Measurements from ENCODE around the gene HAUS7. TPM values are rescaled to one million over a fixed set of nuclear protein-coding genes. Genes with fewer than 3 reads are reported as not detected.

The HAUS7 gene
- total RNA-seq, 4 donors from 2014 or later = 8.2 to 156 (median 16.0) TPM

DNA sequence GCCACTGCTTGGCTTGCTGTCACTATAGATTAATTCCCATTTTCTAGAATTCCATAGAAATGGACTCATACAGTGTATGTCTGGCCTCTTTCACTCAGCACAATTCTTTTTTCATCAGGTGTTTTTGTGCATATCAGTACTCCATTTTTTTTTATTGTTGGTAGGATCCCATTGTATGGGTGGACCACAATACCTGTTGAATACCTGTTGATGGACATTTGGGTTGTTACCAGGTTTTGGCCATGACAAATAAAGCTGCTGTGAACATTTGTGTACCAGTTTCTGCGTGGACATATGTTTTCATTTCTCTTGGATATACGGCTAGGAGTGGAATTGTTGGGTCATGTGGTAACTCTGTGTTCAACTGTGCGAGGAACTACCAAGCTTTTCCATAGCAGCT lies 44.2 kb downstream of the HAUS7 start:
- no peak overlapping the region for H3K27ac ChIP-seq
- DNase-seq = no peak
- H3K27me3 ChIP-seq = no peaks in the 10 kb centered on the region
- no peak overlapping the region for H3K4me3 ChIP-seq
- H3K36me3 ChIP-seq = no peaks in the 10 kb centered on the region
- H3K4me1 ChIP-seq = no peaks in the 10 kb centered on the region
- peaks cover 0 to 5% (median 0%) of the 10 kb centered on the region in 4 donors for H3K9me3 ChIP-seq
- TF ChIP-seq POLR2A (IDR thresholded peaks at IDR 0.05) = no peak
- no peak for TF ChIP-seq CTCF (IDR thresholded peaks at IDR 0.05)

- TF ChIP-seq CTCF (IDR thresholded peaks at IDR 0.05) (no peak), POLR2A (IDR thresholded peaks at IDR 0.05) (no peak)
- Histone ChIP-seq H3K27me3 (no peaks in the 10 kb centered on the region), H3K4me1 (no peaks in the 10 kb centered on the region), H3K4me3 (no peak overlapping the region), H3K27ac (no peak overlapping the region), H3K36me3 (no peaks in the 10 kb centered on the region), H3K9me3 (no peaks in the 10 kb centered on the region)
- DNase-seq = peak in 1 of 3 donors; percentile 38
These were observed 46.7 kb downstream of the HAUS7 start for GRCh38 chrX:153423652-153424051.

DNA sequence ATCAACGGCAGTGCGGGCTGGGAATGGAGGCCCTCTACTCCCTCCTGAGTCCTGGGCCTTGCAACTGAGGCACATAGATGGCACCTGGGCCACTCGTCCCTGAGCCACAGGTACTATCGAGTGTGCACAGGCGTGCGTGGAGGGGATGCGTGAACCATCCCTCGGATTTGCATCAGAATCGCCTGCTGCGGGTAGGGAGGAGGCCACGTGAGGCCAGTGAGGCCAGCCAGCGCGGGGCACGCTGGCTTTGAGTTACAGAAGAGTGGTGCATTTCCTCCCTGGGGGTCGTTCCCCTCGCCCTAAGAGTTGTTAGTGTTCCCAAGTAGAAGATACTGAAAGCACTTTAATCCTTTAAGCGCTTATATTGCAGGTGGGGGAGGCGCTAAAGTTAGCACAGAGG lies 48.5 kb downstream of the HAUS7 start:
- H3K27ac ChIP-seq = no peak overlapping the region
- H3K27me3 ChIP-seq = no peaks in the 10 kb centered on the region
- no peak overlapping the region for H3K4me3 ChIP-seq
- H3K9me3 ChIP-seq = no peaks in the 10 kb centered on the region
- no peaks in the 10 kb centered on the region for H3K36me3 ChIP-seq
- H3K4me1 ChIP-seq = no peaks in the 10 kb centered on the region
- TF ChIP-seq CTCF (IDR thresholded peaks at IDR 0.05) (no peak), POLR2A (IDR thresholded peaks at IDR 0.05) (no peak)
- peak in 1 of 3 donors; percentile 28 for DNase-seq

GRCh38 chrX:153420851-153421599 lies 49.4 kb downstream of the HAUS7 start:
- peak in 1 of 3 donors; percentile 29 for DNase-seq

DNA sequence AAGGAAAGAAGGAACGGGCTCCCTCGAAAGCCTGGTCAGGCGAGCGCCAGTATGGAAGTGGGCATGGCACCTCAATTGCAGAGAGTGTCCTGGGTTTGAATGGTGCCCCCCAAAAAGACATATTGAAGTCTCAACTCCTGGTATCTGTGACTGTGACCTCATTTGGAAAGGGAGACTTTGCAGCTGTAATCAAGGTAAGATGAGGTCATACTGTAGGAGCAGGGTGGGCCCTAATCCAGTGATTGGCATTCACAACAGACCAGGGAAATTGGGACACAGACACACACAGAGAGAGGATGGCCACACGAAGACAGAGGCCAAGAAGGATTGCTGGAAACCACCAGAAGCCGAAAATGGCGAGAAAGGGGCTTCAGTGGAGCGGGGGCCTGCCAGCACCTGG lies 52.7 kb downstream of the HAUS7 start:
- Histone ChIP-seq H3K4me3 (no peak overlapping the region), H3K4me1 (no peaks in the 10 kb centered on the region), H3K27ac (no peak overlapping the region), H3K27me3 (no peaks in the 10 kb centered on the region), H3K36me3 (no peaks in the 10 kb centered on the region), H3K9me3 (no peaks in the 10 kb centered on the region)
- TF ChIP-seq CTCF (IDR thresholded peaks at IDR 0.05) (no peak), POLR2A (IDR thresholded peaks at IDR 0.05) (no peak)
- no peak for DNase-seq

More at GRCh38 chrX:153420851-153421599, 49.4 kb downstream of the HAUS7 start:
- Histone ChIP-seq H3K27ac (no peak overlapping the region), H3K4me3 (no peak overlapping the region), H3K27me3 (no peaks in the 10 kb centered on the region), H3K9me3 (no peaks in the 10 kb centered on the region), H3K36me3 (no peaks in the 10 kb centered on the region), H3K4me1 (no peaks in the 10 kb centered on the region)
- no peak for TF ChIP-seq POLR2A (IDR thresholded peaks at IDR 0.05)

GRCh38 chrX:153416781-153417450 lies 53.5 kb downstream of the HAUS7 start:
- Histone ChIP-seq H3K4me1 (peaks cover 0 to 3% (median 0%) of the 10 kb centered on the region in 4 donors), H3K36me3 (no peaks in the 10 kb centered on the region), H3K27ac (no peak overlapping the region), H3K27me3 (no peaks in the 10 kb centered on the region), H3K9me3 (no peaks in the 10 kb centered on the region), H3K4me3 (no peak overlapping the region)
- DNase-seq = no peak
- TF ChIP-seq CTCF (IDR thresholded peaks at IDR 0.05) (no peak), POLR2A (IDR thresholded peaks at IDR 0.05) (no peak)

Data from Peyer's patch (tissue), 4 donors.